ENCODE measurements around the gene ANKRD44. TPM values are rescaled to one million over a fixed set of nuclear protein-coding genes. Genes with fewer than 3 reads are reported as not detected.

The ANKRD44 gene
- total and polyA plus RNA-seq, 2 of the 8 experiments (the other 6 are each of a cell fraction or from before 2014, with no cell fraction given), result 1.2 to 1.3 TPM

DNA sequence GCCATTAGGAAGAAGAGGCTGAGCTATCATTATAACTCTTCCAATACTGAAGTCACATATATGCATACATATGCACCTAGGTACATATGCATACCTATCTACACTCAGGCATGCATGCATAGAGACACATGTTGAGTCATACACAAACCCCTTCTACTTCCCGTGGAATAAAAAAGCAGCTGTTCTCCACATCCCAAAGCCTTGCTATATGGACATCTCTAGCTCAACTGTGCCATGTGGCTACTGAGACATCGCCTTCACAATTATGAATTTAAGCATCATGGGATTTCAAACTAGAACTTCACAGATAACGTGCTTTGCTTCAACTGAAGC, 120.5 kb downstream of the ANKRD44 start:
- 84% methylated on average over 3 of the region's 3 CpGs; no CpG with 5 or more reads in 1 of the 2 experiments for WGBS, 2 experiments (ENCODE audit: extremely low coverage in 1 of 2, insufficient coverage in 1 of 2, insufficient read length in 1 of 2, insufficient replicate concordance in 2 of 2, low coverage in 1 of 2, low lambda C conversion rate in 2 of 2, missing lambda C conversion rate in 1 of 2)
- Histone ChIP-seq H2BK20ac (ENCODE audit: low read length) (no peak overlapping the region), H3K27me3 (replicated peaks in 1 of 4; ENCODE audit: control insufficient read depth in 3 of 4, extremely low read depth in 1 of 4, insufficient read depth in 3 of 4, low read length in 3 of 4) (no peaks in the 10 kb centered on the region), H3K14ac (ENCODE audit: insufficient read length) (no peak overlapping the region), H4K8ac (ENCODE audit: extremely low read depth, insufficient read depth, low read length) (no peak overlapping the region), H4K91ac (replicated peaks; ENCODE audit: insufficient read length, low read length) (no peak overlapping the region), H3K4me3 (ENCODE audit: extremely low read depth in 1 of 4, insufficient read depth in 2 of 4, low read depth in 3 of 4, low read length in 4 of 4) (no peak overlapping the region), H2BK120ac (replicated peaks; ENCODE audit: low read depth, low read length) (no peak overlapping the region), H2BK15ac (ENCODE audit: low read length) (no peak overlapping the region), H3K4me1 (replicated peaks in 1 of 4; ENCODE audit: control insufficient read depth in 3 of 4, insufficient read depth in 4 of 4, low read length in 3 of 4) (peaks cover 0 to 6% (median 2%) of the 10 kb centered on the region in 4 experiments; a peak in 1 of 7 replicates), H3K56ac (replicated peaks; ENCODE audit: insufficient read length, low read depth, low read length) (no peak overlapping the region), H3K18ac (ENCODE audit: extremely low read depth, low read length) (no peak overlapping the region), H2AK5ac (ENCODE audit: low read depth, low read length) (no peak overlapping the region), H4K5ac (ENCODE audit: insufficient read length, low read depth, low read length) (no peak overlapping the region), H2BK12ac (ENCODE audit: low read depth, low read length) (no peak overlapping the region), H3K27ac (ENCODE audit: low read depth, low read length) (no peak overlapping the region), H2BK5ac (ENCODE audit: low read depth, low read length) (no peak overlapping the region), H2AFZ (ENCODE audit: low read length) (0 out of 2 replicates have a peak overlapping the region, but pooled peaks have one; percentile 24), H3K36me3 (ENCODE audit: control insufficient read depth in 2 of 4, insufficient read depth in 4 of 4, low read length in 3 of 4) (no peaks in the 10 kb centered on the region), H3K4ac (replicated peaks; ENCODE audit: insufficient read length, low read depth, low read length) (no peak overlapping the region), H3K79me1 (ENCODE audit: low read depth, low read length) (no peaks in the 10 kb centered on the region), H4K20me1 (replicated peaks in 1 of 2; ENCODE audit: control insufficient read depth in 1 of 2, insufficient read depth in 2 of 2, low read length in 2 of 2) (no peaks in the 10 kb centered on the region), H3K23me2 (ENCODE audit: low read depth, low read length) (no peaks in the 10 kb centered on the region), H3K9ac (replicated peaks in 1 of 4; ENCODE audit: extremely low read depth in 1 of 4, low read depth in 3 of 4, low read length in 3 of 4) (no peak overlapping the region), H3K4me2 (ENCODE audit: insufficient read depth in 1 of 2, low read depth in 2 of 2, low read length in 2 of 2) (no peak overlapping the region), H3K23ac (ENCODE audit: insufficient read length) (no peak overlapping the region), H3K79me2 (ENCODE audit: control insufficient read depth in 1 of 2, insufficient read depth in 2 of 2, low read length in 2 of 2) (no peaks in the 10 kb centered on the region), H3K9me3 (ENCODE audit: insufficient read depth in 2 of 2, low read depth in 1 of 2, low read length in 1 of 2) (no peaks in the 10 kb centered on the region)
- FAIRE-seq, result no peak
- ChIA-PET POLR2A (ENCODE audit: partially characterized antibody) (interaction anchor here (0.6 kb wide), 1 partner anchor 193 kb away, joined by 3 read pairs; no protein-coding TSS in a partner anchor), CTCF (ENCODE audit: partially characterized antibody) (interaction anchor here (0.5 to 4.0 kb wide), 28 partner anchors 8 to 589 kb away, joined by 3 to 63 read pairs (median 5); partner anchors contain the start of gene ANKRD44)
- TF ChIP-seq SP2 (IDR thresholded peaks at IDR 0.05; ENCODE audit: low read length) (no peak), EGR1 (IDR thresholded peaks at IDR 0.05; ENCODE audit: borderline replicate concordance, low read depth, low read length) (no peak), NRF1 (IDR thresholded peaks at IDR 0.05; ENCODE audit: low read depth, low read length) (no peak)
- DNase-seq (ENCODE audit: low read depth in 1 of 2, low spot score in 2 of 2), result no peak

Data from H1 (cell line).